IPS-20b (cell line): ENCODE measurements around the gene HS3ST3A1.

ENCODE experiments used
- H3K27ac ChIP-seq: one replicate; pipeline ENCODE4 v1.5.1; 2013; ENCODE audit warnings: low read length
- H3K27me3 ChIP-seq: 2 replicates; pipeline ENCODE4 v1.6.1; 2013; ENCODE audit warnings: mild to moderate bottlenecking, low read length, inconsistent platforms; ENCODE audit not compliant: insufficient read depth
- H3K36me3 ChIP-seq: 2 replicates; pipeline ENCODE4 v1.6.1; 2013; ENCODE audit warnings: low read depth, mild to moderate bottlenecking, inconsistent platforms, low read length, moderate library complexity; ENCODE audit not compliant: insufficient read depth
- H3K4me1 ChIP-seq: 2 replicates; pipeline ENCODE4 v1.6.1; 2013; ENCODE audit warnings: mild to moderate bottlenecking, control low read depth, inconsistent platforms, low read length, moderate library complexity; ENCODE audit not compliant: insufficient read depth
- H3K4me3 ChIP-seq: 2 replicates; pipeline ENCODE4 v1.5.1; 2013; ENCODE audit warnings: mild to moderate bottlenecking, low read length, inconsistent platforms
- H3K9ac ChIP-seq: 2 replicates; pipeline ENCODE4 v1.6.1; 2013; ENCODE audit warnings: low read depth, mild to moderate bottlenecking, inconsistent platforms, low read length, moderate library complexity
- H3K9me3 ChIP-seq: 2 replicates; pipeline ENCODE4 v1.6.1; 2013; ENCODE audit warnings: mild to moderate bottlenecking, low read depth, low read length, inconsistent platforms; ENCODE audit not compliant: insufficient read depth

HS3ST3A1 gene

GRCh38 chr17:13544765-13545164 lies 57.0 kb downstream of the HS3ST3A1 start:
- no peak overlapping the region for H3K9ac ChIP-seq
- no peaks in the 10 kb centered on the region for H3K9me3 ChIP-seq
- no peak overlapping the region for H3K27ac ChIP-seq
- H3K27me3 ChIP-seq = no peaks in the 10 kb centered on the region
- H3K4me1 ChIP-seq = no peaks in the 10 kb centered on the region; the same call in 1 of the 2 replicates
- H3K4me3 ChIP-seq = no peak overlapping the region
- no peaks in the 10 kb centered on the region for H3K36me3 ChIP-seq

- H3K9ac ChIP-seq = no peak overlapping the region; the same call in 1 of the 2 replicates
- H3K27me3 ChIP-seq = no peaks in the 10 kb centered on the region
- no peaks in the 10 kb centered on the region; the same call in 1 of the 2 replicates for H3K4me1 ChIP-seq
- no peaks in the 10 kb centered on the region for H3K9me3 ChIP-seq
- no peak overlapping the region for H3K4me3 ChIP-seq
- H3K27ac ChIP-seq = no peak overlapping the region
- no peaks in the 10 kb centered on the region for H3K36me3 ChIP-seq
Measured at GRCh38 chr17:13544292-13544691, 57.4 kb downstream of the HS3ST3A1 start.

GRCh38 chr17:13542636-13543035 lies 59.1 kb downstream of the HS3ST3A1 start:
- no peak overlapping the region for H3K4me3 ChIP-seq
- H3K36me3 ChIP-seq = no peaks in the 10 kb centered on the region
- no peak overlapping the region for H3K9ac ChIP-seq
- no peak overlapping the region for H3K27ac ChIP-seq
- H3K9me3 ChIP-seq = no peaks in the 10 kb centered on the region
- H3K27me3 ChIP-seq = no peaks in the 10 kb centered on the region
- no peaks in the 10 kb centered on the region; the same call in 1 of the 2 replicates for H3K4me1 ChIP-seq

GRCh38 chr17:13541032-13541480 lies 60.7 kb downstream of the HS3ST3A1 start:
- no peaks in the 10 kb centered on the region for H3K36me3 ChIP-seq
- H3K4me1 ChIP-seq = no peaks in the 10 kb centered on the region; the same call in 1 of the 2 replicates
- no peaks in the 10 kb centered on the region for H3K9me3 ChIP-seq
- H3K4me3 ChIP-seq = no peak overlapping the region
- H3K27ac ChIP-seq = no peak overlapping the region
- no peak overlapping the region for H3K9ac ChIP-seq
- H3K27me3 ChIP-seq = no peaks in the 10 kb centered on the region

GRCh38 chr17:13540546-13540945 lies 61.2 kb downstream of the HS3ST3A1 start:
- Histone ChIP-seq H3K9ac (no peak overlapping the region), H3K9me3 (no peaks in the 10 kb centered on the region), H3K4me1 (no peaks in the 10 kb centered on the region; the same call in 1 of the 2 replicates), H3K4me3 (no peak overlapping the region), H3K36me3 (no peaks in the 10 kb centered on the region), H3K27ac (no peak overlapping the region), H3K27me3 (no peaks in the 10 kb centered on the region)

GRCh38 chr17:13539421-13539820 lies 62.3 kb downstream of the HS3ST3A1 start:
- Histone ChIP-seq H3K4me1 (no peaks in the 10 kb centered on the region; the same call in 1 of the 2 replicates), H3K27me3 (no peaks in the 10 kb centered on the region), H3K9me3 (no peaks in the 10 kb centered on the region; the same call in none of the 2 replicates), H3K4me3 (no peak overlapping the region), H3K27ac (no peak overlapping the region), H3K36me3 (no peaks in the 10 kb centered on the region), H3K9ac (no peak overlapping the region)

GRCh38 chr17:13538841-13539411 lies 62.8 kb downstream of the HS3ST3A1 start:
- H3K9ac ChIP-seq = no peak overlapping the region
- no peaks in the 10 kb centered on the region; the same call in 1 of the 2 replicates for H3K4me1 ChIP-seq
- H3K27ac ChIP-seq = no peak overlapping the region
- no peak overlapping the region for H3K4me3 ChIP-seq
- no peaks in the 10 kb centered on the region for H3K36me3 ChIP-seq
- no peaks in the 10 kb centered on the region for H3K27me3 ChIP-seq
- no peaks in the 10 kb centered on the region; the same call in none of the 2 replicates for H3K9me3 ChIP-seq

- Histone ChIP-seq H3K9ac (no peak overlapping the region), H3K27me3 (no peaks in the 10 kb centered on the region), H3K27ac (no peak overlapping the region), H3K4me3 (no peak overlapping the region), H3K9me3 (no peaks in the 10 kb centered on the region; the same call in none of the 2 replicates), H3K4me1 (no peaks in the 10 kb centered on the region), H3K36me3 (no peaks in the 10 kb centered on the region)
Measured at GRCh38 chr17:13537871-13538643, 63.7 kb downstream of the HS3ST3A1 start.

GRCh38 chr17:13537167-13537731 lies 64.5 kb downstream of the HS3ST3A1 start:
- Histone ChIP-seq H3K4me1 (peaks cover under 1% of the 10 kb centered on the region), H3K27me3 (no peaks in the 10 kb centered on the region), H3K36me3 (no peaks in the 10 kb centered on the region), H3K9ac (no peak overlapping the region), H3K9me3 (no peaks in the 10 kb centered on the region; the same call in none of the 2 replicates), H3K27ac (no peak overlapping the region), H3K4me3 (no peak overlapping the region)

- Histone ChIP-seq H3K4me3 (no peak overlapping the region), H3K36me3 (no peaks in the 10 kb centered on the region), H3K27ac (no peak overlapping the region), H3K9me3 (no peaks in the 10 kb centered on the region; the same call in none of the 2 replicates), H3K27me3 (no peaks in the 10 kb centered on the region), H3K9ac (no peak overlapping the region), H3K4me1 (peaks cover 11% of the 10 kb centered on the region)
Measured at GRCh38 chr17:13534946-13535345, 66.8 kb downstream of the HS3ST3A1 start.

GRCh38 chr17:13531721-13532120 lies 70.0 kb downstream of the HS3ST3A1 start:
- H3K27me3 ChIP-seq = no peaks in the 10 kb centered on the region
- H3K9ac ChIP-seq = no peak overlapping the region
- H3K27ac ChIP-seq = peak overlapping the region; percentile 23
- no peak overlapping the region for H3K4me3 ChIP-seq
- H3K4me1 ChIP-seq = peaks cover 11% of the 10 kb centered on the region
- no peaks in the 10 kb centered on the region for H3K36me3 ChIP-seq
- H3K9me3 ChIP-seq = no peaks in the 10 kb centered on the region; the same call in none of the 2 replicates
